IPS DF 4.7 (cell line): Measurements from ENCODE around the gene GPC3.

Experiments used
- DNase-seq: peaks from one replicate; pipeline ENCODE4 v3.0.0-alpha.2; 2013; ENCODE audit warnings: low spot score; ENCODE audit errors: extremely low read depth

The GPC3 gene

GRCh38 chrX:133929836-133930464 is 55.4 kb downstream of the GPC3 start:
- DNase-seq: no peak

- no peak for DNase-seq
Measured at GRCh38 chrX:133928365-133928764, 57.0 kb downstream of the GPC3 start.

GRCh38 chrX:133926809-133927208 is 58.6 kb downstream of the GPC3 start:
- no peak for DNase-seq

DNA sequence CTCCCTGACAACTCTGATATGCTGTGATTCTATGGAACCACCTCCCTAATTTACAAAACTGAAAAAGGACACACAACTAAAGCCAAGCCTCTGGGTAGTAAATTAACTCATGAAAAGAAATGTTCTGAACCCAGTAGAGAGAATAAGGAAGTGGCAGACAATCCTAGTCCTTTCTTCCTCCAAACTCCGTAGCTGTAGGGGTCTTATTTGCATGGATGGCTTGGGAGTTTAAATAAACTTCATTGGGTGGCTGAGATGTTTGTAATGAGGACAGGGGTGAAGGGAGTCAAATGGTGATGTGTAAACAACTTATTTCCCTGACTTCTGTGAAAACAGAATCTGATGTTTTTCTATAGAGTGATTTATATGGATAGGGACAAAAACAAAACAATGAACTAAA is 59.3 kb downstream of the GPC3 start:
- DNase-seq: no peak

DNA sequence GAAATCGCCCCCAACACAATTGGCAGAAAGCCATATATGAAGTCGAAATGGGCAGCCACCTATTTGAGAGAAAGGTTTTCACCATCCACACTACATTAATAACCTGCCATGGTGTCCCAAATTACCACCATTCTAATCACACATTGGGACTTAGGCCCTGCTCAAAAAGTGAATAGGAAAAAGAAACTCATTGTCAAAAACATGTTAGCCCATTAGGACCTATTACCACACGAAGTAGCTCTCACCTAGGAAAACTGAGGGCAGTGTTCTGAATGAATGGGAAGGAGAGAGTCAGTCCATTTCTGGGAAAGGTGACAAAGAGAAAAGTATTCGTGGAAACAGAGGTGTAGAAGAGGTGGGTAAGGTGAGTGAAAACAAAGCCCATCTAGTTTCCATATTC is 60.8 kb downstream of the GPC3 start:
- no peak for DNase-seq

DNA sequence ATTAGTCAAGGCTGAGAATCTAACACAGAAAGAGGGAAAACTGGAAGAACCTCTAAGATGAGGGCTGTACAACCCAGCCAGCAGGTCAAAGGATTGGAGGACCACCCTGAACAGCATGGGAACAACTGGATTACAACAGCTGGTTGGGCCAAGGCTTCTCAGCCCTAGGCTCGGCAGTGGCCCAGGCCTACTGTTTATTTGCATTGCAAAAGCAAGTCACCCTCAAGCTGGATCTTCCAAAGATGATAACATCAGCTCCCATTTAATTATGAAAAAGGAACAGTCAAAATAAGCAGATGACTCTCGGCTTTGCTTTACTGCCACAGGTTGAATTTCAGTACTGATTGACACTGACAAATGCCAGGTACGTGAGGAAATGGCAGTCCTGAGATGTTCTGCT is 61.8 kb downstream of the GPC3 start:
- DNase-seq: no peak

DNA sequence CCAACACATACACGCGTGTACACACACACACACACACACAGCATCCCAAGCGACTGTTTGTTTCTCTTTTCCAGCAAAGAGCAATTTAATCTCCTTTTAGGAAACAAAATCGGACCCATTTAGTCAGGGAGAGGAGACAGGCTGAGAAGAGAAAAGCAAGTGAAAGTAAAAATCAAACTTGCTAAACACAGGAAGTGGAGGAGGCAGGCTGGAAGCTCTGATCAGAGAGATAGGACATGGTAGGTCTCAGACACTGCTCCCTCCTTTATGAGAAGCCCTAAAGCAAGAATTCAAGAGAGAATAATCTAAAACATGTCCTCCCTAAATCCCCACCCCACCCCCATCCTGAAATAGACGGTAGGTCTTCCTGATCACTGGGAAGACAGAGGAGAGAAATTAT is 62.3 kb downstream of the GPC3 start:
- DNase-seq: no peak

DNA sequence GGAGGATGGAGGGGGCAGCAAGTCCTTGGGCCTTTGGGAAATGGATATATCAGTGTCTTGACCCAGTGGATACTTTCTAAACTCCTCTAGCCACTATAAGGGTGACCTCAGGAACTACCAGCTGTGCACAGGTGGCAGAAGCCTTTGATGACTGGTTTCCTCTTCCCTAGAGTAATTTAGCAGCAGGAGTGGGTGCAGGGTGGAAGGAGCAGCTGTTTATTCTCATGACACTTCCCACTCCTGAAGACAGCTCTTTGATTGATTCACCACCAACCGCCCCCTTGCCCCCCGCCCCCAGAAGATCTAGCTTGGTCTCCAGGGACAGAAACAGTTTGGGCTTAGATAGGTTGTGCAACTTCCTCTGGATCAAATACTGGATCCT is 63.0 kb downstream of the GPC3 start:
- no peak for DNase-seq

- DNase-seq: peak; percentile 33
Measured at GRCh38 chrX:133921764-133922389, 63.5 kb downstream of the GPC3 start.

GRCh38 chrX:133921086-133921485 is 64.3 kb downstream of the GPC3 start:
- no peak for DNase-seq

DNA sequence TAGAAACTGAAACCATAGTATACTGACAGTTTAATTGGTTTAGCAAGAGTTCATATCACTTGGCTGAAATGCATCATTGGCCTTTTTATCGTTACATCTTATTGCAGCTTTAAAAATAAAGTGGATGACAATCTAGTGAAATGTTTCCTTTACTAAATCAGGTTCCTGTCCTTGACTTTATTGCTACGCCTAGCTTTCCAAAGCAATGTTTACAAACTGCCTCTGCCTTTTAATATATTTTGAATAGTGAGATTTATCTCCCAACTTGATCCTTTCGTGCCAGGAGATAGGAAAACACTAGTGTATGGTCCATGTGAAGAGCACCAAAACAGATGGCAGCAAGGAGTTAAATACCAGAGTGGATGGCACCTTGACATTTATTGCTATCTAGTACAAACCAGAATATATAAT is 67.0 kb downstream of the GPC3 start:
- DNase-seq: no peak

DNA sequence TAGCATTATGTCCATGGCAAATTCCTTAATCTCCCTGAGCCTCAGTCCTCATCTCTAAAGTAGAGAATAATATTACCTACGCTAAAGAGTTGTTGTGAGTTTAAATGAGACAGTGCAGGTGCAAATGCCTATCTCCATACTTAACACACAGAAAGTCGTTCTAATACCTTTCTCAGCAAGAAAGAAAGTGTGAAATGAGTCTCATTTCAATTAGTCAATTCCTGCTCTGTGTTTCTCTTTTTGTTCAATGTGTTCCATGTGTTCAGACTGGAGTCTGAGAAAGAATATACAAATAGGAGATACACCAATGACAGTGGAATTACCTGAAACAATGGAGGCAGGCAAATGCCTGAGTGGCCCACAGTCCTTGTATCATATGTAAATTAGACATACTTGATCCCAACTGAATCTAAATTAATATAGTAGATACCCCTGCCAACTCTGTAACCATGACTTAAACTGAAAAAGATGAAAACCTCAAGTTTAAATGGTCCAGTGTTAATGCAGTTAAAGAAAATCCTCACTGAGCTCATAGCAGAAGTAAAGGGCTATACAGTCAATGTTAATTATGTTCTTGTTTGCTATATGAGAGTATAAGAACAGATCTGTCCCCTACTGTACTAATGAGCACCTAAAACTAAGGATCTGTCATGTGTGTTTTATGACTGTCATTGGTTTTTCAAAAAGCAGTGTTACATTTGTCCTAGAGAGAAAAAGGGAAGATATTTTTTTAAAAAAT is 68.2 kb downstream of the GPC3 start:
- no peak for DNase-seq

- no peak for DNase-seq
Measured at GRCh38 chrX:133913658-133914388, 71.6 kb downstream of the GPC3 start.

GRCh38 chrX:133913009-133913408 is 72.4 kb downstream of the GPC3 start:
- no peak for DNase-seq

DNA sequence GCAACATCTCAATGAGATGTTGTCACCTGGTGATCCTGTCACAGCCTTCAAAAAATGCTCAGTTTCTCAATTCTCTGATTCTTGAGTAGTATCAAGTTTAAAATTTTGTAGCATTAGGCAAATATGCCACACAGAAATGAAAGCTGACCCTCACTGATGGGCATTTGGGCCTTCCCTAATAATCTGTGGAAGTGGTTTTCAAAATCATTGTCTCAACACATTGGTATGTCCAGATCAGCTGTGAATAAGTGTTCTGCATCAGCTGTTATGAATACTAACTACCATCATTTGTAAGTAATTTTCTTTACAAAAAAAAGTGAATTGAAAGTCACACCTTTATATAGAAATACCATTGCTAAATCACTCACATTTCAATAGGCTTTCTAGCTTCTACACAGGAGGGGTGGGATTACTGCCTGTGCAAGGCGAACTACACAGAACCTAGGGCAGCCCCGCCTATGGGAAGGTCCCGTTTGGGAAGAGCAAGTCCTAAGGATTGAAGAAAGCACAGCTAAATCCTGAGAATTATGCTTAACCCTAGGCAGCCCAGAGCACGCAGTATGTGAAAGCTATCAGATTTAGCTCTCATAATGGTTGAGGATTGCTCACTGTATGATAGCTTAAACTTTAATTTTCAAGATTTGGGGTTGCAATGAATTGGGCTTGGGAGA is 73.4 kb downstream of the GPC3 start:
- no peak for DNase-seq

GRCh38 chrX:133910539-133910938 is 74.9 kb downstream of the GPC3 start:
- DNase-seq: no peak

- no peak for DNase-seq
Measured at GRCh38 chrX:133909888-133910287, 75.5 kb downstream of the GPC3 start.

DNA sequence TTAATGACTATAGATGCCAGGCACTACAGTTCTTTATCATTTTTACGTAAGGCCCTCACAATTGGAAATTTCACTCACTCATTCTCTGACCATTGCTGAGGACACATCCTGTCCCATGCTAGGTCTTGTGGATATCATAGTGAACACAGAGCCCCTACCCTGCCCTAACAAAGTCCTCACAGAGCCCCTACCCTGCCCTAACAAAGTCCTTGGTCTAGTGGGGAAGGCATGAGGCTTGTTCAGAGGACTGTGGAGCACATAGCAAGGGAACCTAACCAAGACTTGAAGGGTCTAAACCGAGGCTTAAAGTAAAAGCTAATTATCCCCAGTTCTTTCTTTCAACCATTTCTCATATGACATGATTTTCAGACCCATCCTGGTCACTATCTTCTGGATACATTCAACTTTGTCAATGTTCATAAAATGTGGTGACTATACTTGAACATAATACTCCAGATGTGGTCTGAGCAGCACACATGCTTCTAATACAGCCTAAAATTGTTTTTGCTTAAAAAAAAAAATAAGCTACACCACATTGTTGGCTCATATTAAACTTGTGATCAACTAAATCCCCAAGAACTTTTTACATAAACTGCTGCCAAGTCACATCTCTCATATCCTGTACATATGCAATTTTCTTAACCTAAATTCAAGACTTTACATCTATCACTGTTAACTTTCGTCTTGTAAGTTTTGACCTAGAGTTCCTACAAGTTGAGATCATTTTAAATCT is 77.0 kb downstream of the GPC3 start:
- DNase-seq: no peak

DNA sequence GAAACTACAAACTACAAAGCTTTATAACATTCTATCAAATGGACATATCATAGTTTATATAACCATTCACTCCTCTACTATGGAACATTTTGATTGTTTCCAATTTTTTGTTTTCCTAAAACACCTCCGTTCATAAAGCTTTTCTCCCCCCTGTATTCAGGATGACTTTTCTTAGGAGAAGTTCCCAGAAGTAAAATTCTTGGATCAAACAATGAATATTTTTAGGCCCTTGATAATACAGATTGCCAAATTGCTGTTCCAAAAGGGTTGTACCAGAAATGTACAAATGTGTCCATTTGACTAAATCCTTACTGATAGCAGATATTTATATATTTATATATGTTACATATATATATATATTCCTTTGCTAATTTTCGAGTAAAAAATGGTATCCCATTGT is 77.8 kb downstream of the GPC3 start:
- no peak for DNase-seq

DNA sequence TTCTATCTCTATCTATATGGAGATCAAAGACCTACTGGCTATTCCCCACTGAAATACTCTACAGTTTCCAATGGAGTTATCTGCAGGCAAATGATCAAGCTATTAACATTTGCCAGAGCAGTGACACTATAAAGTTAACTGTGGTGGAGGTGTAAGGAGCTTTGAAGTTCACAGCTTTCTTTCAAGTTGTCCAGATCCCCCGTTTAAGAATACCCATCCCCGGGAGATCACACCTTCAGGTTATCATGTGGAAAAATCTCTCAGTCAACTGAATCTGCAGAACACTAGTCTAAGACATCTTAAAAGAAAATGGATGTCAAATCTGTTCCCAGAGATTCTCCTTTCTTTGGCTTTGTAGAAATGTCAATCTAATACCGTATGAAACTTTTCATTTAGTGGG is 80.1 kb downstream of the GPC3 start:
- no peak for DNase-seq

DNA sequence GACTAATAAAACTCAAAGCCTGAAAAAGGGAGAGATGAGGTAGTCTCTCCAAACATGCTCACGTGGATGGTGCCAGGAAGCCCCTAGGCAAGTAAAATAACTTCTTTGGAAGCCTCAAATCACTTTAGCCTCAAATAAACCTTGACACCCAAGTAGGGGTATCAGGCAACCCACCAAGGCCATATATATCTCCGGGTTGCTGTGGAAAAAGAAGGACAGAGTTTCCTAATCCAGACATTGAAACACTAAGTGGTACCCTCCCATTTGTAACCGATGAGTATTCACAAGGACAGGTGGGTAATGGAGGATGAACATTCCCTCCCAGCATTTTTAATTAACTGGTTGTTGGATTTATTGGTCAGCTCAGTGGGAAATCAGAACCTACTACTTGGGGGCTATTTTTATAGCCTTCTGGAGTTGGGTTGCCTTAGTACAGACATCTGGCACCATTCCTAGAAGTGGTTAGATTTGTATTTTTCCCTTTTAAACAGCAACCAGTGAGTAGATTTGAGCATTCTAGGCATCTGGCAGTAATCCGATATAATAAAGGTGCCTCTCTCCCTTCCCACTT is 87.7 kb downstream of the GPC3 start:
- DNase-seq: no peak
